Trophoblast cell (in vitro differentiated cells and primary cell): ENCODE data around the gene PRDX5.

ENCODE experiments used
- DNase-seq, 2 donors: peaks; one replicate each; pipeline ENCODE4 v3.0.0-alpha.2; 2016
- H2AFZ ChIP-seq: 2 replicates; pipeline ENCODE4 v1.6.1; 2013; ENCODE audit warnings: low read length, moderate library complexity, mild to moderate bottlenecking; ENCODE audit not compliant: insufficient read depth, poor library complexity
- H2AK5ac ChIP-seq: 2 replicates; pipeline ENCODE4 v1.6.1; 2013; ENCODE audit warnings: mild to moderate bottlenecking, low read length
- H2BK120ac ChIP-seq: 2 replicates; pipeline ENCODE4 v1.6.1; 2013; ENCODE audit warnings: low read length, mild to moderate bottlenecking, moderate library complexity; ENCODE audit not compliant: insufficient read depth, poor library complexity
- H2BK12ac ChIP-seq: 2 replicates; pipeline ENCODE4 v1.6.1; 2013; ENCODE audit warnings: mild to moderate bottlenecking, low read length, moderate library complexity
- H2BK5ac ChIP-seq: 2 replicates; pipeline ENCODE4 v1.6.1; 2013; ENCODE audit warnings: low read length, low read depth, moderate library complexity, mild to moderate bottlenecking; ENCODE audit not compliant: poor library complexity
- H3K14ac ChIP-seq: 2 replicates; pipeline ENCODE4 v1.6.1; 2013; ENCODE audit warnings: mild to moderate bottlenecking, low read length
- H3K18ac ChIP-seq: 2 replicates; pipeline ENCODE4 v1.6.1; 2013; ENCODE audit warnings: mild to moderate bottlenecking, low read length
- H3K23ac ChIP-seq: 2 replicates; pipeline ENCODE4 v1.6.1; 2013; ENCODE audit warnings: low read length
- H3K27ac ChIP-seq: 2 replicates; pipeline ENCODE4 v1.5.1; 2013; ENCODE audit warnings: low read depth, mild to moderate bottlenecking, inconsistent platforms, low read length, moderate library complexity
- H3K27me3 ChIP-seq: 2 replicates; pipeline ENCODE4 v1.6.1; 2013; ENCODE audit warnings: inconsistent platforms, mild to moderate bottlenecking, low read length, moderate library complexity; ENCODE audit not compliant: insufficient read depth
- H3K36me3 ChIP-seq, 2 experiments: 1 replicate in 1 of 2; 2 replicates in 1 of 2; pipeline ENCODE4 v1.6.1; 2013; ENCODE audit warnings: low read length in 2 of 2, mild to moderate bottlenecking in 2 of 2, moderate library complexity in 1 of 2; ENCODE audit not compliant: insufficient read depth in 2 of 2, control insufficient read depth in 1 of 2
- H3K4ac ChIP-seq: 2 replicates; pipeline ENCODE4 v1.6.1; 2013; ENCODE audit warnings: low read depth, mild to moderate bottlenecking, low read length, moderate library complexity
- H3K4me1 ChIP-seq, 2 experiments: 1 replicate in 1 of 2; 2 replicates in 1 of 2; pipeline ENCODE4 v1.6.1; 2013; ENCODE audit warnings: low read length in 2 of 2, mild to moderate bottlenecking in 2 of 2, moderate library complexity in 1 of 2; ENCODE audit not compliant: insufficient read depth in 2 of 2, control insufficient read depth in 1 of 2
- H3K4me2 ChIP-seq: 2 replicates; pipeline ENCODE4 v1.6.1; 2013; ENCODE audit warnings: inconsistent platforms, mild to moderate bottlenecking, low read length, moderate library complexity
- H3K4me3 ChIP-seq: 2 replicates; pipeline ENCODE4 v1.5.1; 2013; ENCODE audit warnings: mild to moderate bottlenecking, low read depth, low read length, inconsistent platforms
- H3K79me1 ChIP-seq: one replicate; pipeline ENCODE4 v1.6.1; 2013; ENCODE audit warnings: low read length
- H3K79me2 ChIP-seq: 2 replicates; pipeline ENCODE4 v1.6.1; 2013; ENCODE audit warnings: low read length, mild to moderate bottlenecking; ENCODE audit not compliant: control insufficient read depth, insufficient read depth, poor library complexity
- H3K9ac ChIP-seq: 2 replicates; pipeline ENCODE4 v1.6.1; 2013; ENCODE audit warnings: mild to moderate bottlenecking, low read length
- H3K9me3 ChIP-seq: 2 replicates; pipeline ENCODE4 v1.6.1; 2013; ENCODE audit warnings: low read depth, mild to moderate bottlenecking, control low read depth, inconsistent platforms, low read length; ENCODE audit not compliant: insufficient read depth
- H4K12ac ChIP-seq: 2 replicates; pipeline ENCODE4 v1.6.1; 2013; ENCODE audit warnings: low read depth, mild to moderate bottlenecking, low read length, moderate library complexity
- H4K8ac ChIP-seq: 2 replicates; pipeline ENCODE4 v1.6.1; 2013; ENCODE audit warnings: low read depth, mild to moderate bottlenecking, low read length, moderate library complexity
- H4K91ac ChIP-seq: one replicate; pipeline ENCODE4 v1.6.1; 2013; ENCODE audit warnings: low read depth, mild to moderate bottlenecking, low read length, moderate library complexity
- WGBS: extraction: QIAGEN DNeasy Blood & Tissue Kit; methylation state at CpG from one replicate; pipeline ENCODE4 v1.1.7; 2013; ENCODE audit warnings: missing lambda C conversion rate; ENCODE audit not compliant: insufficient read length, insufficient coverage; ENCODE audit errors: extremely low coverage; 5-methylcytosine and 5-hydroxymethylcytosine counted together

The PRDX5 gene

DNA sequence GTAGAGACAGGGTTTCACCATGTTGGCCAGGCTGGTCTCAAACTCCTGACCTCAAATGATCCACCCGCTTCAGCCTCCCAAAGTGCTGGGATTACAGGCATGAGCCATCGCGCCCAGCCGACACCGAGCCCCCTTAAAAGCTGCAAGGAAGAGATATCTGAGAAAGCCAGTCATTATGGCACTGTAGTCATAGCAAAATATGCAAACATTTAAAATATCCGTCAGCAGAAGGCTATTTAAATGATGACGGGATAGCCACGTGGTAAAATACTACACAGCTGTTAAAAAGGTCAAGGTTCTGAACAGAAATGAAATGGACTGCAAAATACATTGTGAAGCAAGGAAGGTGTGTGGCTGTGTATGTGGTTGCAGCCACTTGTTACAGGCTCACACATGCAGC lies 15.6 kb downstream of the PRDX5 start:
- Histone ChIP-seq H3K4me2 (no peak overlapping the region), H2BK120ac (no peak overlapping the region), H3K79me2 (no peaks in the 10 kb centered on the region), H3K23ac (no peak overlapping the region), H3K9me3 (no peaks in the 10 kb centered on the region), H3K79me1 (no peaks in the 10 kb centered on the region), H3K4me3 (no peak overlapping the region), H2BK12ac (no peak overlapping the region), H2AFZ (no peak overlapping the region), H3K14ac (no peak overlapping the region), H3K18ac (no peak overlapping the region), H2BK5ac (no peak overlapping the region), H2AK5ac (no peak overlapping the region), H4K12ac (no peak overlapping the region), H4K8ac (no peak overlapping the region), H3K27me3 (no peaks in the 10 kb centered on the region), H3K4me1 (peaks cover 5 to 8% of the 10 kb centered on the region in 2 experiments), H4K91ac (no peak overlapping the region), H3K36me3 (no peaks in the 10 kb centered on the region), H3K4ac (no peak overlapping the region), H3K27ac (no peak overlapping the region), H3K9ac (no peak overlapping the region)
- peak in 1 of 2 donors; percentile 77 for DNase-seq
- no CpG with 5 or more reads among the region's 8 CpGs for WGBS

- H4K91ac ChIP-seq = peak overlapping the region; percentile 50
Measured at GRCh38 chr11:64334764-64335735, 17.1 kb downstream of the PRDX5 start.

GRCh38 chr11:64337538-64338249 lies 19.8 kb downstream of the PRDX5 start:
- Histone ChIP-seq H3K9ac (no peak overlapping the region), H3K4ac (no peak overlapping the region), H2AK5ac (no peak overlapping the region), H4K12ac (no peak overlapping the region), H4K8ac (no peak overlapping the region), H2AFZ (no peak overlapping the region), H3K79me1 (peaks cover 6% of the 10 kb centered on the region), H4K91ac (no peak overlapping the region), H3K36me3 (no peaks in the 10 kb centered on the region), H3K27me3 (no peaks in the 10 kb centered on the region), H3K27ac (no peak overlapping the region), H2BK120ac (no peak overlapping the region), H3K4me3 (no peak overlapping the region), H3K23ac (no peak overlapping the region), H3K4me2 (no peak overlapping the region), H3K9me3 (peaks cover 3% of the 10 kb centered on the region), H3K18ac (no peak overlapping the region), H3K79me2 (peaks cover 2% of the 10 kb centered on the region), H2BK5ac (no peak overlapping the region), H2BK12ac (no peak overlapping the region), H3K14ac (no peak overlapping the region), H3K4me1 (peaks cover 10 to 13% of the 10 kb centered on the region in 2 experiments)
- WGBS = no CpG with 5 or more reads among the region's 8 CpGs
- DNase-seq = no peak

More at GRCh38 chr11:64334764-64335735, 17.1 kb downstream of the PRDX5 start:
- WGBS = no CpG with 5 or more reads among the region's 13 CpGs
- H3K4me3 ChIP-seq = no peak overlapping the region
- no peak overlapping the region for H3K9ac ChIP-seq
- H4K12ac ChIP-seq = no peak overlapping the region
- no peaks in the 10 kb centered on the region for H3K36me3 ChIP-seq
- peaks cover 5 to 8% of the 10 kb centered on the region in 2 experiments for H3K4me1 ChIP-seq
- no peak overlapping the region for H2BK5ac ChIP-seq
- no peak overlapping the region for H2AFZ ChIP-seq
- no peak overlapping the region for H3K14ac ChIP-seq
- DNase-seq = peak; percentile 97 to 98
- no peaks in the 10 kb centered on the region for H3K79me1 ChIP-seq
- no peak overlapping the region for H2BK12ac ChIP-seq
- H2AK5ac ChIP-seq = no peak overlapping the region
- H3K23ac ChIP-seq = no peak overlapping the region
- H2BK120ac ChIP-seq = peak overlapping the region; percentile 31
- no peaks in the 10 kb centered on the region for H3K9me3 ChIP-seq
- no peak overlapping the region for H4K8ac ChIP-seq
- no peak overlapping the region for H3K4ac ChIP-seq
- H3K4me2 ChIP-seq = no peak overlapping the region
- H3K27ac ChIP-seq = peak overlapping the region; percentile 37
- no peak overlapping the region for H3K18ac ChIP-seq
- H3K79me2 ChIP-seq = no peaks in the 10 kb centered on the region
- no peaks in the 10 kb centered on the region for H3K27me3 ChIP-seq

DNA sequence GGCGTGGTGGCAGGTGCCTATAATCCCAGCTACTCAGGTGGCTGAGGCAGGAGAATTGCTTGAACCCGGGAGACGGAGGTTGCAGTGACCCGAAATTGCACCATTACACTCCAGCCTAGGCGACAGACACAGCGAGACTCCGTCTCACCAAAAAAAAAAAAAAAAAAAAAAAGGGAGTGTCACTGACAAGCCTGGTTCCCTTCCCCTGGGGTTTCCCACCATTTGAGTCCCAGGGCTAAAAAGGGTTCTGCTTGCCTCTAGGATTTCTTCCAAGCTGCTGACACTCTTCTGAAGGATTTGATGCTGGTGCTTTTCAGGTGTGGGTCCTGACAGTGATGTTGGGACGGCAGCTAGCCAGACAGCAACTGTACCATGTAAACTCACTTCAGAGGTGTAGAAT lies 20.8 kb downstream of the PRDX5 start:
- H3K27ac ChIP-seq = no peak overlapping the region
- H3K27me3 ChIP-seq = no peaks in the 10 kb centered on the region
- H3K79me2 ChIP-seq = peaks cover 2% of the 10 kb centered on the region
- no peak overlapping the region for H2AK5ac ChIP-seq
- H3K79me1 ChIP-seq = peaks cover 6% of the 10 kb centered on the region
- H3K4me1 ChIP-seq = peaks cover 10 to 13% of the 10 kb centered on the region in 2 experiments
- WGBS = no CpG with 5 or more reads among the region's 8 CpGs
- peaks cover 3% of the 10 kb centered on the region for H3K9me3 ChIP-seq
- H4K91ac ChIP-seq = no peak overlapping the region
- H2AFZ ChIP-seq = no peak overlapping the region
- no peak overlapping the region for H4K8ac ChIP-seq
- no peak overlapping the region for H3K4me2 ChIP-seq
- no peak overlapping the region for H3K18ac ChIP-seq
- H3K23ac ChIP-seq = no peak overlapping the region
- H2BK120ac ChIP-seq = no peak overlapping the region
- H4K12ac ChIP-seq = no peak overlapping the region
- H2BK12ac ChIP-seq = no peak overlapping the region
- H2BK5ac ChIP-seq = no peak overlapping the region
- DNase-seq = no peak
- no peak overlapping the region for H3K14ac ChIP-seq
- H3K36me3 ChIP-seq = no peaks in the 10 kb centered on the region
- H3K4me3 ChIP-seq = no peak overlapping the region
- H3K4ac ChIP-seq = no peak overlapping the region
- no peak overlapping the region for H3K9ac ChIP-seq
